ENCODE results near the gene NMU.
"Not testable (repeated sequence)": the region's sequence is repeated elsewhere in the genome, so short reads cannot be mapped to it uniquely, and the experiment has no call there.

NMU gene

GRCh38 chr4:55568905-55569504 is 67.1 kb downstream of the NMU start:
- TF ChIP-seq, protein P1, sequence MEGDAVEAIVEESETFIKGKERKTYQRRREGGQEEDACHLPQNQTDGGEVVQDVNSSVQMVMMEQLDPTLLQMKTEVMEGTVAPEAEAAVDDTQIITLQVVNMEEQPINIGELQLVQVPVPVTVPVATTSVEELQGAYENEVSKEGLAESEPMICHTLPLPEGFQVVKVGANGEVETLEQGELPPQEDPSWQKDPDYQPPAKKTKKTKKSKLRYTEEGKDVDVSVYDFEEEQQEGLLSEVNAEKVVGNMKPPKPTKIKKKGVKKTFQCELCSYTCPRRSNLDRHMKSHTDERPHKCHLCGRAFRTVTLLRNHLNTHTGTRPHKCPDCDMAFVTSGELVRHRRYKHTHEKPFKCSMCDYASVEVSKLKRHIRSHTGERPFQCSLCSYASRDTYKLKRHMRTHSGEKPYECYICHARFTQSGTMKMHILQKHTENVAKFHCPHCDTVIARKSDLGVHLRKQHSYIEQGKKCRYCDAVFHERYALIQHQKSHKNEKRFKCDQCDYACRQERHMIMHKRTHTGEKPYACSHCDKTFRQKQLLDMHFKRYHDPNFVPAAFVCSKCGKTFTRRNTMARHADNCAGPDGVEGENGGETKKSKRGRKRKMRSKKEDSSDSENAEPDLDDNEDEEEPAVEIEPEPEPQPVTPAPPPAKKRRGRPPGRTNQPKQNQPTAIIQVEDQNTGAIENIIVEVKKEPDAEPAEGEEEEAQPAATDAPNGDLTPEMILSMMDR (IDR thresholded peaks at IDR 0.05; ENCODE audit: low read depth, low read length, missing control alignments) = no peak
- DNase-seq (ENCODE audit: low read depth) = no peak
- H3K4me3 ChIP-seq (ENCODE audit: low read depth, low read length) = no peak overlapping the region

- no peak overlapping the region for H3K4me3 ChIP-seq (ENCODE audit: low read depth, low read length)
- TF ChIP-seq, protein P1 (IDR thresholded peaks at IDR 0.05; ENCODE audit: low read depth, low read length, missing control alignments) = no peak
- DNase-seq (ENCODE audit: low read depth) = no peak
These were observed 74.2 kb downstream of the NMU start for GRCh38 chr4:55561889-55562288.

GRCh38 chr4:55560096-55560495 is 76.0 kb downstream of the NMU start:
- TF ChIP-seq, protein P1 (IDR thresholded peaks at IDR 0.05; ENCODE audit: low read depth, low read length, missing control alignments) = no peak
- no peak for DNase-seq (ENCODE audit: low read depth)
- H3K4me3 ChIP-seq (ENCODE audit: low read depth, low read length) = no peak overlapping the region

- TF ChIP-seq, protein P1 (IDR thresholded peaks at IDR 0.05; ENCODE audit: low read depth, low read length, missing control alignments) = no peak
- no peak overlapping the region for H3K4me3 ChIP-seq (ENCODE audit: low read depth, low read length)
- no peak for DNase-seq (ENCODE audit: low read depth)
These were observed 81.6 kb downstream of the NMU start for GRCh38 chr4:55554453-55555030.

DNA sequence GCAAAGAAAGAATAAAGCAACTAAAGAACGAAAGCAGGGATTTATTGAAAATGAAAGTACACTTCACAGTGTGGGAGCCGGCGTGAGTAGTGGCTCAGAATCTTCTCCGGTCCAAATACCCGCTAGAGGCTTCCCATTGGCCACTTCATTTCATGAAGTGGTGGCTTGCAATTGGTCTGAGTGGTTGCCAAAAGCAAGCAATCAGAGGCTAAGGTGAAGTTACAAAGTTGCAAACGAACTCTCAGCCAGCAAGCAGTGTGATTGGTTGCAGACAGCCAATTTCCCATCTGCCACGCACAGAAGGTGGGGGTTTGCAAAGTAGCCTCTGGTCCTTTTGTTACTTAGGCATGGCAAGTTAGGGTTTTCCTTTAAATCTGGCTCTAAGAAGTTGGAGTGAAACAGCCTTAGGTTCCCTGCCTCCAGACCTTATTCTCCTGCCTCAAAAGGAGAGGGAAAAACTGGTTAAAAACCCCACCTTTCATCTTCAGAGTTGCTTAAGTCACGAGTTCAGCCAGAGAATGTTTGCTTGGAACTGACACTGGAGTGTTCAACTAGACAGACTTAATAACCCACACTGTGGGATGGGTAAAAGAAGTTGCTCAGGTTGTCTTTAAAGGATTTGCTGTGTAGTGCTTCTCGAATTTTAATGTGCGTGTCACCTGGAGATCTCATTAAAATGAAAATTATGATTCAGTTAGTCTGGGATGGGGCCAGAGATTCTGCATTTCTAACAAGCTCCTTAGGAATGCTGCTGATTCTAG is 82.5 kb downstream of the NMU start:
- DNase-seq (ENCODE audit: low read depth) = no peak
- TF ChIP-seq, protein P1 (IDR thresholded peaks at IDR 0.05; ENCODE audit: low read depth, low read length, missing control alignments) = no peak
- no peak overlapping the region for H3K4me3 ChIP-seq (ENCODE audit: low read depth, low read length)

DNA sequence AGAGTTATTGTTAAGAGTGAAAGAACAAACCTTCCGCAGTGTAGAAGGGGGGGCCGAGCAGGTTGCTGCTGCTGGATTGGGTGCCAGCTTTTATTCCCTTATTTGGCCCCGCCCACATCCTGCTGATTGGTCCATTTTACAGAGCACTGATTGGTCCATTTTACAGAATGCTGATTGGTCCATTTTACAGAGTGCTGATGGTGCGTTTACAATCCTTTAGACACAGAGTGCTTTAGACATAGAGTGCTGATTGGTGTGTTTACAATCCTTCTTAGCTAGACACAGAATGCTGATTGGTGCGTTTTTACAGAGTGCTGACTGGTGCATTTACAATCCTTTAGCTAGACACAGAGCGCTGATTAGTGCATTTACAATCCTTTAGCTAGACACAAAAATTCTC is 84.1 kb downstream of the NMU start:
- not testable (repeated sequence) for H3K4me3 ChIP-seq (ENCODE audit: low read depth, low read length); DNase-seq (ENCODE audit: low read depth)

- no peak for DNase-seq (ENCODE audit: low read depth)
These were observed 86.2 kb downstream of the NMU start for GRCh38 chr4:55549888-55550287.

More at GRCh38 chr4:55549888-55550287, 86.2 kb downstream of the NMU start:
- H3K4me3 ChIP-seq (ENCODE audit: low read depth, low read length) = no peak overlapping the region
- TF ChIP-seq, protein P1 (IDR thresholded peaks at IDR 0.05; ENCODE audit: low read depth, low read length, missing control alignments) = no peak

Data from GM12864 (cell line).